Measurements from ENCODE around the gene ASTL.

The ASTL gene

DNA sequence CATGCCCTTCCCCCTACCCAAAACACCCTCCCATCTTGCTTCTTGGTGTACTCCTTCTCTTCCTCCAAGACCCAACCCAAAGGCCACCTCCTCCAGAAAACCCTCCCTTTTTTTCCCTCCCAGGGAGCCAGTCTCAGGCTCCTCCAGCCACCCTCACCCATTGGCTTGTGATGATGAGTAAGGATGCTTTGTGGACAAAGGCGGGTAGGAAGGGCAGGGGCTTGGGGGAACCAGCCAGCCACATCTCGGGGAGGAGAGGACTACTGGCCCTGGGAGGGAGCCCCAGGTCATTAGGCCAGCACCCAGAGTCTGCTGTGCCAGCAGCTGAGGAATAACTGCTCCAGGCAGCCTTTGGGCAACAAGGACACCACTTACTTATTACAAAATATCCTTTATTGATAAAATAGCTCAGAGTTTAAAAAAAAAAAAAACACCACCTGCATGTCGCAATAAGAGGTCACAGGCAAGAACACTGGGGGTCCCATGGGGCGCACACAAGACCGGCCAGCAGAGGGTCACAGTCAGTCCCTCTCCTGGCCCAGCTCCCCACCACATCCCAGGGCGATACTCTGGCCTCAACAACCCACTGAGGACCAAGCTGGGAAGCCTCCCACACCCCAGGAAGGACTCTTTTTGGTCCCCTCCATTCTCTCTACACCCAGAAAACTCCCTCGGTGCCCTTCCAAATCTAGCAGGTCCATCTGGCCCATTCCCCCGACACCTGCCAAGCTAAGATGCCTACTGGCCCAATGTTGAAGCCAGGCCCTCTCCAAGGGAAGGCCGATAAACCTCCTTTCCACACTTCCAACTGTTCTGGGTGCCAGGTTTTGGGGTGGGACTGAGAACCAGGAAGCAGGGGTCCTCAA, 25.6 kb downstream of the ASTL start:
- no peak for DNase-seq (ENCODE audit: low read depth in 2 of 2)

DNA sequence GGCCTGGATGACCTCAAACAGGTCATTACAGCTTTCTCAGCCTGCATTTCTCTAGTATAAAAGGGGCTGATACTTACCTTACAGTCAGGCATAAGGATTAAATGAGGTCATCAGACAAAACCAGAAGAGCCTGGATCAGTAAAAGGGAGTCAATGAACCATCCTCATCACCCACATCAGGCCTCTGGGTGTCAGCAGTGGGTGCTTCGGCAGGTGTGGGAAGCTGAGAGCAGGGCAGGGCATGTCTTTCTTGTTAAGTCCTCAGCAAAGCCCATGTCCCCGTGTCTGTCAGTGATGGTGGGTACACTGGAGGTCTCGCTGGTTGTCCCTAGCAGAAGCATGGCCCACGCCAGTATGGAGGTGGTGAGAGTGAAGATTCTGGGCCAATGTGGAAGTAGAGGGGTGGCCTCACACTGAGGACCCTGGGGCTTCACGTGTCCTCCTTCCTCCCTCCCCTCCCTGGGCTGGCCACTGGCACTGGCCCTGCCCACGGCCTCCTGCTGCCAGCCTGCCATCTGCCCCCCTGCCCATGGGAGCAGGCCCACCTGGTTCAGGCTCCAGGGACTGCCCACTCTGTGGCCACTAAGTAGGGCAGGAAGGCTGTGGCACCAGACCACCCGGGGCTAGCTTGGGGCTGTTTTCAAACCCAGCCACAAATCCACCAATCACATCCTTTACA, 26.3 kb downstream of the ASTL start:
- DNase-seq (ENCODE audit: low read depth in 2 of 2), result no peak

- no peak for DNase-seq (ENCODE audit: low read depth in 2 of 2)
Observed at GRCh38 chr2:96111257-96111640, 27.1 kb downstream of the ASTL start.

DNA sequence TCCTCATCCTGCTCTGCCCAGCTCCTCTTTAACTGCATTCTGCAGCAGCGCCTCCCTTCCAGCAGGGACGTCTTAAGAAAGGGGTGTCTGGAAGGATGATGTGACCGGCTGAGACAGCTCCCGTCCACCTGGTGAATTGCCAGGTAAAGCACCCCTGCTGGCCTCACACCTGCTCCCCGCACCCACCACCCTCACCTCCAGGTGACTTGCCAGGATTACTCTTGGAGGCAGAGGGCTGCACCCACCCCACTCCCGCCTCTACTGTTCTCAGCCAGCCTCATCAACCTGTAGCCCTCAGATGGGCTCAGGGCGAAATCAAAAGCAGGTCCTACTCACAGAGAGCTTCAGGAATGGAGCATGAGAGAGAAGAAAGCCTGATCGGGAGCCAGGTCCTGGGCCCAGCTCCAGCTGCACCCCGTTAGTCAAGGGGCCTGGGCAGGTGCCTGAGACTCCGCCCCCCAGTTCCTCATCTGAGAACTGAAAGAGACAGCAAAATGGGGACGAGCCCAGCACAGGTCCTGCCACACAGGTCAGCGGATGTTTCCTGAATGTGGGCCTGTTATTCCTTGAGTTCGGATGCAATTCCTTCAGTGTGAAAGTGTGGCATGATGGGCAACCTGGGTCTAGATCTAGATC, 27.6 kb downstream of the ASTL start:
- no peak for DNase-seq (ENCODE audit: low read depth in 2 of 2)

- DNase-seq (ENCODE audit: low read depth in 2 of 2), result no peak
Observed at GRCh38 chr2:96109931-96110511, 28.3 kb downstream of the ASTL start.

DNA sequence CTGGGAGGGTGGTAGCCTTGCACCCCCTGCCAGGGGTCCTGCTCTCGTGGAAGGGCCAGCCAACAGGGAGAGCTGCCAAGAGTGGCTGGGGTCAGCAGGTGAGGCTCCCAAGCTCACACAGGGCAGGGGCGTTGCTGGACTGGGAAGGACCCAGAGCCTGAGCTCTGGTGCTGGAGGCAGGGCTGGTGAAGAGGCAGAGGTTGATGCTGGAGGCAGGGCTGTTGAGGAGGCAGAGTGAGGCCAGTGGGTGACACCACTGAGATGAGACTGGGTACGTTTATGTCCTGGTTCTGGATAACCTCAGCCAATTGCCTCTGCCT, 29.0 kb downstream of the ASTL start:
- DNase-seq (ENCODE audit: low read depth in 2 of 2), result no peak

- DNase-seq (ENCODE audit: low read depth in 2 of 2), result no peak
Observed at GRCh38 chr2:96108541-96109360, 29.6 kb downstream of the ASTL start.

- DNase-seq (ENCODE audit: low read depth in 2 of 2), result no peak
Observed at GRCh38 chr2:96108151-96108540, 30.2 kb downstream of the ASTL start.

- no peak for DNase-seq (ENCODE audit: low read depth in 2 of 2)
Observed at GRCh38 chr2:96107708-96108065, 30.6 kb downstream of the ASTL start.

GRCh38 chr2:96106991-96107707, 31.2 kb downstream of the ASTL start:
- DNase-seq (ENCODE audit: low read depth in 2 of 2), result no peak

GRCh38 chr2:96105994-96106715, 32.1 kb downstream of the ASTL start:
- no peak for DNase-seq (ENCODE audit: low read depth in 2 of 2)

DNA sequence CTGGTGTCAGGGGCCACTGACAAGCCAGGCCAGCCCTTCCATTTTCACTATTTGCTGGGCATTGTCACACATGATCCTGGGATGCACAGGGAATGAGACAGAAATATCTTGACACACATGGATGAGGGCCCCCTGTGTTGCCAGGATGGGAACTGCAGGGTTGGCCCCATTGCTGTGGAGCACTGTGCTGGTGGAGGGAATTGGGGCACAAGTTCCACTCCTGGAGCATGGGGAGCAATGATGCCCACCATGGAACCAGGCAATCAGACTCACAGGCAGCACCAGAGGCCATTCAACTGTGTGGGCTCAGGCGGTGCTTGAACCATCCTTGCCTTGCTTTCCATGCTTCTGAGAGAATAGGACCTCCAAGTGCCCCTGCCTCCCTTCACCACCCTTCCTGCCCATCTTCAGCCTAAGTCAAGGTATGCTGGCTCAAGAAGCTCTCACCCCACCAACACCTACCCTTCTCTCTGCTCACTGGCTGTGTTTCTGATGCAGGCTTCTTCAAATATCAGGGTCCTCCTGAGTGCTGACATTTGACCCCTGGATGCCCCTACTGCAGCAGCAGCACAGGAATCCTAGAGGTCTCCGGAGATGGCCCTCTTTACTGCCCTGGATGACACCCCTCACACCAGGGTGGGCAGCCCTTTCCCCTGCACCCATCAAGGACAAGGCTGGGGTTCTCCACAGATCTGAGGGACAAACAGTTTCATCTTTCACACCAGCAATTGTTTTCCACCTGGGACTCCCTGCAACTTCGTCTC, 33.0 kb downstream of the ASTL start:
- DNase-seq (ENCODE audit: low read depth in 2 of 2), result no peak

DNA sequence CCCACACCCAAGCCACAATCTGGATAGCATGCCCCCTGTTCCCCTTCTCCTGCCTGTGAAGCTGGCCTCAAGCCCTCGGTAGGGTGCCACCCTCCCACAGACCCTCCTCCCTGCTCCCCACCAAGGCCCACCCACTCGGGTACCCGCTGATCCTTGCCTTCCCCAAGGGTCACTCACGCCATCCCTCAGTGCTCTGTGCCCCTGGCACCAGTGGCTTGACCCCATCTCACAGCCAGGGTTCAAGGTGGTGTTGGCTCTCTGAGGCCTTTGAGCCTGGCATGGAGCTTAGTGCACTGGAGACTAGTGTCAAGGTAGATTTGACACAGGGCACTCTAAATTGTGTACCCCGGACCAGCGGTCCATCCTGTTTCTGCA, 33.8 kb downstream of the ASTL start:
- no peak for DNase-seq (ENCODE audit: low read depth in 2 of 2)

- DNase-seq (ENCODE audit: low read depth in 2 of 2), result no peak
Observed at GRCh38 chr2:96103761-96104486, 34.4 kb downstream of the ASTL start.

GRCh38 chr2:96103187-96103601, 35.1 kb downstream of the ASTL start:
- no peak for DNase-seq (ENCODE audit: low read depth in 2 of 2)

GRCh38 chr2:96102596-96103186, 35.6 kb downstream of the ASTL start:
- no peak for DNase-seq (ENCODE audit: low read depth in 2 of 2)

DNA sequence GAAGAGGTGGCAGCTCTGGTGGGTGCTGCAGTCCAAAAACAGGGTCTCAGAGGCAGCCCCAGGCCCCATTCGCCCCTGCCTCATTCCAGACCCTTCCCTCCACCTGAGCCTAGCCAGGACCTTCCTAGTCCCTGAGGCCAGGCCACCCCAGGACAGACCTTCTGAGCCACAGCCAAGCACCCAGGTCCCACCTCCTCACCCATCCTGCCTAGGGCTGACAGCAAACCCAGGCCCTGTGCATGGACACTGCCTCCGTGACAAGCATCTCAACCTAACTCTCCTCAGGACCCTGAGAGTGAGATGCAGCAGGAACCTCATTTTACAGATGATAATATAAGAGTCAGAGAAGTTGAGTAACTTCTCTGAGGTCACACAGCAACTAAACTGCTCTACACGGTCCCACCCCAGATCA, 37.4 kb downstream of the ASTL start:
- no peak for DNase-seq (ENCODE audit: low read depth in 2 of 2)
